IMR-90 (cell line): ENCODE measurements around the gene TRPC1. TPM values are rescaled to one million over a fixed set of nuclear protein-coding genes. Genes with fewer than 3 reads are reported as not detected.

Source experiments
- ATAC-seq: fragments of 200-7000 bp; cut with Tn5 transposase; 2 replicates; pipeline ENCODE4 v1.9.1; 2020; ENCODE audit warnings: low read depth, mild to moderate bottlenecking, moderate library complexity
- BruUV-seq: library from RNA; stranded (reverse); fragments of 400-500 nt; replicated peaks from 2 replicates; lab custom pipeline; 2021; lab: Mats Ljungman, UMichigan
- CTCF ChIA-PET: fragments of 300-600 bp; formaldehyde crosslinking; extraction: SDS; loops from one replicate; lab custom pipeline; 2021; ENCODE audit warnings: antibody characterized with exemption; lab: Yijun Ruan, JAX
- POLR2A ChIA-PET: fragments of 300-600 bp; sonication (Branson Sonifier 250); formaldehyde crosslinking; loops from one replicate; lab custom pipeline; 2022; ENCODE audit warnings: antibody characterized with exemption; ENCODE audit not compliant: unreplicated experiment; lab: Charles Lee
- DNase-seq: peaks from one replicate; pipeline ENCODE4 v3.0.0; 2013
- H2AFZ ChIP-seq: replicated peaks from 2 replicates; pipeline ENCODE3; 2013; ENCODE audit warnings: low read length, mild to moderate bottlenecking; ENCODE audit not compliant: poor library complexity
- H2AK5ac ChIP-seq: 2 replicates; pipeline ENCODE4 v1.6.1; 2013; ENCODE audit warnings: low read depth, low read length, inconsistent platforms
- H2AK9ac ChIP-seq: replicated peaks from 2 replicates; pipeline ENCODE3; 2013; ENCODE audit warnings: mild to moderate bottlenecking, low read depth, low read length, moderate library complexity; ENCODE audit not compliant: poor library complexity
- H2BK120ac ChIP-seq: 2 replicates; pipeline ENCODE4 v1.6.1; 2013; ENCODE audit warnings: low read depth, low read length, inconsistent platforms
- H2BK15ac ChIP-seq: 3 replicates; pipeline ENCODE4 v1.6.1; 2013; ENCODE audit warnings: low read depth, low read length, inconsistent platforms
- H2BK20ac ChIP-seq: 2 replicates; pipeline ENCODE4 v1.6.1; 2013; ENCODE audit warnings: low read depth, mild to moderate bottlenecking, inconsistent platforms, low read length, moderate library complexity
- H2BK5ac ChIP-seq: 2 replicates; pipeline ENCODE4 v1.6.1; 2013; ENCODE audit warnings: mild to moderate bottlenecking, low read depth, low read length, inconsistent platforms; ENCODE audit not compliant: poor library complexity, severe bottlenecking
- H3K14ac ChIP-seq: replicated peaks from 2 replicates; pipeline ENCODE4 v1.6.1; 2013; ENCODE audit warnings: low read depth, low read length, inconsistent platforms
- H3K18ac ChIP-seq: 2 replicates; pipeline ENCODE4 v1.6.1; 2013; ENCODE audit warnings: low read depth, low read length, control low read depth
- H3K23ac ChIP-seq: 2 replicates; pipeline ENCODE4 v1.6.1; 2013; ENCODE audit warnings: low read depth, low read length, inconsistent platforms
- H3K27ac ChIP-seq: 2 replicates; pipeline ENCODE4 v1.5.1; 2013; ENCODE audit warnings: mild to moderate bottlenecking, control low read depth, low read length; ENCODE audit not compliant: insufficient read depth
- H3K27me3 ChIP-seq: 2 replicates; pipeline ENCODE4 v1.6.1; 2013; ENCODE audit warnings: low read length; ENCODE audit not compliant: control insufficient read depth, insufficient read depth
- H3K36me3 ChIP-seq: 2 replicates; pipeline ENCODE4 v1.6.1; 2013; ENCODE audit warnings: low read length, mixed read lengths; ENCODE audit not compliant: control insufficient read depth, insufficient read depth
- H3K4ac ChIP-seq: 2 replicates; pipeline ENCODE4 v1.6.1; 2013; ENCODE audit warnings: low read depth, low read length, inconsistent platforms
- H3K4me1 ChIP-seq: 2 replicates; pipeline ENCODE4 v1.6.1; 2013; ENCODE audit warnings: low read length, mixed read lengths; ENCODE audit not compliant: control insufficient read depth, insufficient read depth
- H3K4me2 ChIP-seq: 2 replicates; pipeline ENCODE4 v1.6.1; 2013; ENCODE audit warnings: low read depth, mild to moderate bottlenecking, control low read depth, low read length, moderate library complexity
- H3K4me3 ChIP-seq: 2 replicates; pipeline ENCODE4 v1.5.1; 2013; ENCODE audit warnings: low read depth, mild to moderate bottlenecking, control low read depth, low read length, moderate library complexity; ENCODE audit not compliant: insufficient read depth
- H3K56ac ChIP-seq: 2 replicates; pipeline ENCODE4 v1.6.1; 2013; ENCODE audit warnings: low read length, inconsistent platforms; ENCODE audit not compliant: insufficient read depth; ENCODE audit errors: extremely low read depth
- H3K79me1 ChIP-seq, 2 experiments: 2 replicates each; pipeline ENCODE4 v1.6.1; 2013; ENCODE audit warnings: low read length in 2 of 2, inconsistent platforms in 1 of 2, low read depth in 1 of 2
- H3K9ac ChIP-seq: 2 replicates; pipeline ENCODE4 v1.6.1; 2013; ENCODE audit warnings: low read depth, low read length, control low read depth
- H3K9me1 ChIP-seq: 2 replicates; pipeline ENCODE4 v1.6.1; 2013; ENCODE audit warnings: low read length, inconsistent platforms; ENCODE audit not compliant: insufficient read depth
- H3K9me3 ChIP-seq: 2 replicates; pipeline ENCODE4 v1.6.1; 2013; ENCODE audit warnings: low read length; ENCODE audit not compliant: control insufficient read depth, insufficient read depth
- H4K20me1 ChIP-seq: 2 replicates; pipeline ENCODE4 v1.6.1; 2013; ENCODE audit warnings: low read length, inconsistent platforms; ENCODE audit not compliant: insufficient read depth
- H4K5ac ChIP-seq: 2 replicates; pipeline ENCODE4 v1.6.1; 2013; ENCODE audit warnings: mild to moderate bottlenecking, low read depth, low read length, control low read depth
- H4K8ac ChIP-seq, 2 experiments: 2 replicates each; pipeline ENCODE4 v1.6.1; 2013; ENCODE audit warnings: low read depth in 2 of 2, low read length in 2 of 2, control low read depth in 1 of 2, inconsistent platforms in 1 of 2
- H4K91ac ChIP-seq: 2 replicates; pipeline ENCODE4 v1.6.1; 2013; ENCODE audit warnings: low read depth, low read length, inconsistent platforms; ENCODE audit not compliant: insufficient read depth
- BHLHE40 ChIP-seq: fragments of 150-350 bp; IDR thresholded peaks from 2 replicates; pipeline ENCODE4 v1.6.1; 2016; ENCODE audit warnings: mild to moderate bottlenecking, low read depth, low read length
- CEBPB ChIP-seq: IDR thresholded peaks from 2 replicates; pipeline ENCODE4 v1.6.1; 2012; ENCODE audit warnings: low read depth, low read length, improper control_type of control experiment
- CHD1 ChIP-seq: IDR thresholded peaks from 2 replicates; pipeline ENCODE4 v1.6.1; 2012; ENCODE audit warnings: low read depth, low read length, improper control_type of control experiment
- FOS ChIP-seq: fragments of 150-350 bp; IDR thresholded peaks from 2 replicates; pipeline ENCODE4 v1.6.1; 2016; ENCODE audit warnings: low read depth, low read length
- MAFK ChIP-seq: IDR thresholded peaks from 2 replicates; pipeline ENCODE4 v1.6.1; 2012; ENCODE audit warnings: low read depth, low read length, improper control_type of control experiment
- NFE2L2 ChIP-seq: fragments of 150-350 bp; IDR thresholded peaks from 2 replicates; pipeline ENCODE4 v1.6.1; 2016; ENCODE audit warnings: low read depth, mild to moderate bottlenecking, low read length
- POLR2A ChIP-seq: IDR thresholded peaks from 2 replicates; pipeline ENCODE4 v1.6.1; 2012; ENCODE audit warnings: mild to moderate bottlenecking, low read depth, low read length
- RAD21 ChIP-seq: IDR thresholded peaks from 2 replicates; pipeline ENCODE4 v1.6.1; 2012; ENCODE audit warnings: low read length, improper control_type of control experiment
- RCOR1 ChIP-seq: IDR thresholded peaks from 2 replicates; pipeline ENCODE4 v1.6.1; 2012; ENCODE audit warnings: mild to moderate bottlenecking, low read length, improper control_type of control experiment; ENCODE audit not compliant: insufficient replicate concordance
- RFX5 ChIP-seq: IDR thresholded peaks from 2 replicates; pipeline ENCODE4 v1.8.0; 2012; ENCODE audit warnings: low read depth, mild to moderate bottlenecking, low read length, moderate library complexity
- WGBS, 2 experiments: methylation state at CpG; one replicate each; pipeline versions ENCODE4 v1.1.5 to v1.1.7; 2013; ENCODE audit warnings: missing lambda C conversion rate in 2 of 2; ENCODE audit not compliant: insufficient read length in 1 of 2; ENCODE audit errors: extremely low coverage in 2 of 2; 5-methylcytosine and 5-hydroxymethylcytosine counted together
- dilution Hi-C: fragments of 300-500 bp; cut with HindIII; formaldehyde crosslinking; loops from one replicate; pipeline ENCODE4 v1.14.3; 2018; ENCODE audit warnings: low sequenced_read_pairs; ENCODE audit not compliant: unreplicated experiment
- in situ Hi-C: fragments of 300-500 bp; cut with MboI; formaldehyde crosslinking; loops from 3 replicates; pipeline ENCODE4 v1.14.3; 2019; ENCODE audit warnings: low sequenced_read_pairs, inconsistent platforms, mixed read lengths
- intact Hi-C: fragments of 100-400 bp; cut with micrococcal nuclease; formaldehyde crosslinking; loops from 2 replicates; pipeline ENCODE4 v1.10.0; 2022
- polyA plus RNA-seq, 3 experiments: library from polyadenylated mRNA; depleted of rRNA; stranded (reverse); fragments of >200 nt; gene quantifications; 2 replicates each; pipeline ENCODE4 v1.2.3, GENCODE V29; 2012; ENCODE audit warnings: low replicate concordance in 1 of 3
- total RNA-seq: library from RNA; depleted of rRNA; stranded (reverse); fragments of >200 nt; gene quantifications from 2 replicates; pipeline ENCODE4 v1.2.3, GENCODE V29; 2012
- TF ChIP-seq, protein P1 (sequence below): fragments of 150-350 bp; IDR thresholded peaks from 2 replicates; pipeline ENCODE4 v1.6.1; 2016; ENCODE audit warnings: low read depth, mild to moderate bottlenecking, low read length, moderate library complexity, borderline replicate concordance

The TRPC1 gene
- total and polyA plus RNA-seq, 2 of the 4 experiments (the other 2 are of a cell fraction), result 5.9 to 7.2 TPM

DNA sequence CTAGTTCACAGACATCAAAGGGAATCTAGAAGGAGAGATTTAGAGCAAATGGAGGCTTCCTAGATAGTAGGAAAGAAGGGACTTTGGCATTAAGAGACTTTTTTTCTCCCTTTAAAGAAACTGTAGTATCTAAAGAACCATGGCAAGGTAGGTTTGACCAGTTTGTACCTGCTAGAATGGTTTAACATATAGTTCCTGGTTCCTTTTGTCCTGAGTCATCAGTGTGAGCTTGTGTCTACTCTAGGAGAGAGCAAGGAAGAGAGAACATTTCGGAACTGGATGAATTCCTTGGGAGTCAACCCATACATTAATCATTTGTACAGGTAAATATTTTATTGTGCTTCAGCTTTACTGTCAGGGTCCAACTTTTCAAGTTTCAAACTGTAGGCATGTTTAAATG is 29.6 kb upstream of the TRPC1 start:
- no peak overlapping the region for H2AFZ ChIP-seq
- H3K4me2 ChIP-seq, result no peak overlapping the region
- WGBS, 2 experiments, result no CpG with 5 or more reads among the region's 1 CpG
- in situ Hi-C loops (no loop called here), intact Hi-C loops (no loop called here), dilution Hi-C loops (no loop called here)
- no peak overlapping the region for H2BK120ac ChIP-seq
- ChIA-PET CTCF (no interaction called here), POLR2A (no interaction called here)
- H3K79me1 ChIP-seq, result no peaks in the 10 kb centered on the region
- H3K4me1 ChIP-seq, result no peaks in the 10 kb centered on the region
- H3K9ac ChIP-seq, result no peak overlapping the region
- no peak overlapping the region for H2BK15ac ChIP-seq
- no peak overlapping the region for H3K4ac ChIP-seq
- no peaks in the 10 kb centered on the region for H3K9me1 ChIP-seq
- no peaks in the 10 kb centered on the region for H3K36me3 ChIP-seq
- no peak for ATAC-seq
- no peak overlapping the region for H3K56ac ChIP-seq
- TF ChIP-seq NFE2L2 (no peak), FOS (no peak), RAD21 (no peak), BHLHE40 (no peak), POLR2A (no peak), CHD1 (no peak), MAFK (no peak), RCOR1 (no peak), CEBPB (no peak), RFX5 (no peak)
- TF ChIP-seq, protein P1, sequence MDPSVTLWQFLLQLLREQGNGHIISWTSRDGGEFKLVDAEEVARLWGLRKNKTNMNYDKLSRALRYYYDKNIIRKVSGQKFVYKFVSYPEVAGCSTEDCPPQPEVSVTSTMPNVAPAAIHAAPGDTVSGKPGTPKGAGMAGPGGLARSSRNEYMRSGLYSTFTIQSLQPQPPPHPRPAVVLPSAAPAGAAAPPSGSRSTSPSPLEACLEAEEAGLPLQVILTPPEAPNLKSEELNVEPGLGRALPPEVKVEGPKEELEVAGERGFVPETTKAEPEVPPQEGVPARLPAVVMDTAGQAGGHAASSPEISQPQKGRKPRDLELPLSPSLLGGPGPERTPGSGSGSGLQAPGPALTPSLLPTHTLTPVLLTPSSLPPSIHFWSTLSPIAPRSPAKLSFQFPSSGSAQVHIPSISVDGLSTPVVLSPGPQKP, result no peak
- H4K5ac ChIP-seq, result no peak overlapping the region
- H3K27ac ChIP-seq, result no peak overlapping the region
- no peak overlapping the region for H3K23ac ChIP-seq
- no peak overlapping the region for H4K8ac ChIP-seq
- H2AK9ac ChIP-seq, result no peak overlapping the region
- no peak overlapping the region for H2BK20ac ChIP-seq
- no peak overlapping the region for H2AK5ac ChIP-seq
- H3K9me3 ChIP-seq, result no peaks in the 10 kb centered on the region
- H3K27me3 ChIP-seq, result no peaks in the 10 kb centered on the region
- no peak for DNase-seq
- no peak overlapping the region for H3K4me3 ChIP-seq
- H4K91ac ChIP-seq, result no peak overlapping the region
- no peak overlapping the region for H3K18ac ChIP-seq
- no peaks in the 10 kb centered on the region for H4K20me1 ChIP-seq
- no TSS peak for BruUV-seq
- no peak overlapping the region for H3K14ac ChIP-seq
- no peak overlapping the region for H2BK5ac ChIP-seq
